NCI-H345 treated with DMSO at 0.1 percent for 48 hours (cell line): Measurements from ENCODE around the gene SLC2A13.
"Not testable (repeated sequence)": the region's sequence is repeated elsewhere in the genome, so short reads cannot be mapped to it uniquely, and the experiment has no call there.

Experiments used
- DNase-seq: peaks from one replicate; lab custom pipeline; 2025; ENCODE audit not compliant: unreplicated experiment; lab: John Stamatoyannopoulos, UW

The SLC2A13 gene

DNA sequence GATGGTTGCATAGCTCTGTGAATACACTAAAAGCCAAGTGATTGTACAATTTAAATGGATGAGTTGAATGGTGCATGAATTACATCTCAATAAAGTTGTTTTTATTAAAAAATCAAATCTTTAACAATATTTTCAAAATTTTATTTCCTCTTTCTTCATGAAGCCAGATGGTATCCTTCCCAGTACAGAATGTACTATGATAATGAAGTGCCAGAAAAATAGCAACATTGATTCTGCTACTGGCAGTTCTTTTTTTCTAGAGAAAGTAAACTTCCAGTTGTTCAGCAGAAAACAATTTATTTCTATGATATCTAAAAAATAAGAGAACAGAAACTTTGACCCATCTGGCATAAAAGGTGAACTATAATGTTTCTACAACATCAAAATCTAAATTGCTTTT lies 61.5 kb downstream of the SLC2A13 start:
- DNase-seq, result no peak

DNA sequence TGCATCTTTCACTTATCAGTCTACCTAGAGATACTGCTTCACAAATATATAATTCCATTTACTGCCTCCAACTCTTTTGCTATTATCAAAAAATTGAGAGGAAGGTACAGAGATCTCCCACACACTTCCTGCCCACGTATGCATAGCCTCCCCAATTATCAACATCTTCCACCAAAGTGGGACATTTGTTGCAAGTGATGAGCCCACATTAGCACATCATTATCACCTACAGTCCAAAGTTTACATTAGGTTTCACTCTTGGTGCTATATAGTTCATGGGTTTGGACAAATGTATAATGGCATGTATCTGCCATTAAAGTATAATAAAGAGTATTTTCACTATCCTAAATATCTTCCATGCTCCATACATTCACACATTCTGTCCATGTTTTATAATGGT lies 66.3 kb downstream of the SLC2A13 start:
- DNase-seq, result no peak

DNA sequence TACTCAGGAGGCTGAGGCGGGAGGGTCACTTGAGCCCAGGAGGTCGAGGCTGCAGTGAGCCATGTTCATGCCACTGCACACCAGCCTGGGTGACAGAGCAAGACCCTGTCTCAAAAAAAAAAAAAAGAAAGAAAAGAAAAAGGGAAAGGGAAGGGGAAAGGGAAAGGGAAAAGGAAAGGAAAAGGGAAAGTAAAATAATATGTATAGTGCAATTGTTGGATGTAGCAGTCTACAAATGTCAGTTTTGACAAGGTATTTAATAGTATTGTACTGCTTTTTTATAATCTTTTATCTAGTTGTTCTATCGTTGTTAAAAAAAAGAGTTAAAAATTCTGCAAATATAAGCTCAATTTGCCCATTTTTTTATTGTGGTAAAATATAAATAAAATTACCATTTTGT lies 67.3 kb downstream of the SLC2A13 start:
- no peak for DNase-seq

DNA sequence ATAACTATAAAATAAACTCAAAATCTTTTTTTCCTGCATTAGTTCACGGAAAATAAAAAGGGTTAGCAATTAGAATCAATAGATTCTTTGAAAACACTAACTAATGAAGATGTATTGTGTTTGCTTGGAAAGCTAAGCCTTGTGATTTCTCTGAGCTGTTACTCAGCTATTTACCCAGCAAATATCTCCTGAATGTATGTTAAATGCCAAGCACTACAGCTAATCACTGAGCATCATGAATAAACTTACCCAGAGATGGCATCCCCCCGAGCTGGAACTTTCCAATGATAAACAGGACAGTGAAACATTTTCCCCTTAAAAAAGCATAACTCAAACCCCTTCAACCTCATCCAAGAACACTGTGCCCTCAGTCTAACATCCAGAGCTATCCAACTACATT lies 71.2 kb downstream of the SLC2A13 start:
- DNase-seq, result no peak

DNA sequence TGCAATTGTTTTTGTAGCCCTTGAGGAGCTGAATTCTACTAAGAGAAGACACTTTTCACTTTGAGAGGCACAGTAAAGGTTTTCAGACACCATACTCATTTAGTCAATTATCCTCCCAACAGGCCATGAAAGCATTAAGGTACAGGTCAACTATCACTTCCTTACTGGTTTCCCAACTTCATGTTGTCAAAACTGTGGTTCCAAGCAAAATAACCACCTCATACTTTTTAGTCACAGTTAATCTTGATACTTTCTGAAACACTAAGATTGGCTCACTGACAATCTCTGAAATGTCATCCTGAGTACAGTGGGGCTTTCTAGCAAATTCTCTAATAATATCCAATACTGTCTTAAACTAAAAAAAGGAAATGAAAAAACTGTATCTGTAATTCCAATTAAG lies 71.7 kb downstream of the SLC2A13 start:
- no peak for DNase-seq

DNA sequence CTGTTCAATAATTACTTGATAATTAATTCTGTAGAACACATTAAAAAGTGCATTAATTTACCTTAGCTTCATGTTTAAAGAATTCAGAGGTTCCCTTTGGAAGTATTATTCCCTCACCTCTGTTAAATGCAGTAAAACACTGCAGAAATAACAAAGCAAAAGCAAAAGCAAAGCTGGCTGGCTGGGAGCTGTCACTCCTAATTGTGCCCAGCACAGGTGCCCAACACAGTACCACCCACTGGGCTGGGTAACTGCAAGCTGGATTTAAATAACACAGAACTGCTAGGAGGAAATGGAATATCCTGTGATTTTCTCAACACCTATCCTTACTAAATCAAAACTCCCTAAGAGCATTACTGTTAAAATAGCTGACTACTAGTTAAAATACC lies 72.6 kb downstream of the SLC2A13 start:
- no peak for DNase-seq

DNA sequence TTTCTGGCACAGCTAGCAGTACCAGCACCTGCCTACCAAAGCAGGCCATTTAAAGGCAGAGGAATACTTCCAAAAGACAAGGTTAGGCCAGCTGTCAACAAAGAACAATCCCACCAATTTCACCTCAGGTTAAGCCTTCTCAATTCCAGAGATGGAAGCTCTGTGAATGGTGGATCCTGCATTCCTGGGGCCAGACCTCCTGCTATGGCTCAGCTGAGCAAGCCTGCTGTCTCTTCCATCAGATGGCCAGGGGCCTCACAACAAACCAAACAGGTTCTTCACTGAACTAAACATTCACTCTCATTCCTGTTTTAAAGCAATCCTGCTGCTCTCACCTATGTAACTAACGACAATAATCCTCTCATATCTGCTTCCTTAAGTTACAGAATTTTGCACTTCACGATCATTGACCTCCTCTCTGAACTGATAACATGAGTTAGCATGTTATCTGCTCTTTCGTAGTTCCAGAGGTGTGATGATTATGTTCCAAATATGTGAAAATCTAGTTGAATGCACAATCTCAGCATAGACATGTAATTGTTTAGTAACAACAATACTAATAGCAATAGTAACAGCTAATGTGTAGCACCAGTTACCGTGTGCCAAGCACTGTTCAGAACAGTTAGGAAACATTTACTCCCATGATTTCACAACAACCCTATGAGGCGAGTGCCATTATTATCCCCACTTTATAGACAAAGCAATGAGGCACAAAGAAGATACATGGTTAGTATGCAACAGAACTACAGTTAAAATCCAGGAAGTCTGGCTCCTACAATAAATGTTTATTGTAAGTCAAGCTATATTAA lies 73.2 kb downstream of the SLC2A13 start:
- no peak for DNase-seq

DNA sequence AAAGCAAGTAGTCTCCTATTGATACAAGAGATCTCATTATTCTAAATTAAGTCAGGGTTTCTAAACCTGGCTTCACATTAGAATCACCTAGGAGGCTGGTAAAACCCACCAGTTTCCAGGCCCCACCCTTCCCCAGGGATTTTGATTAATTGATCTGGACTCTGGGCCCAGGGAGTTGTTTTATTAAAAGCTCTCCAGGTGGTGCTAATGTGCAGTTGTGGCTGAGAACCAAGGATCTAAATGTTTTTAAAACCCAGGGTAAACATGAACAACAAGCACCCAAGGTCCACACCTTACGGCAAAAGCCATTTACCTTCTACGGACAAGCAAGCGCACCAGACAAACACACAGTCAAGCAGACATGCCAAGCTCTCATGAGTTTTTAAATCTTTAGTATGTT lies 73.9 kb downstream of the SLC2A13 start:
- no peak for DNase-seq

DNA sequence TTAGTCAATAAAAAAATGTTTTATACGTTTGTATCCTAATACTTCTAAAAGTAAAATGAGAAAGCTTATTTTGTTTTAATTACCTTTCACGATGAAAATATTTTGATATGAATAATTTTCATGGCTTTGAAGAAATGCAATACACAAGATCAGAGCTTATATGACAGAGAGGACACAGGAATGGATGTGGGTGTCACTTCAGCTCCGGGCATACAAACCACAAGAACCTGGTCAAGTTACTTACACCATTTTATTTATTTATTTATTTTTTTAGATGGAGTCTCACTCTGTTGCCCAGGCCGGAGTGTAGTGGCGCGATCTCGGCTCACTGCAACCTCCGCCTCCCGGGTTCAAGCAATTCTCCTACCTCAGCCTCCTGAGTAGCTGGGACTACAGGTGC lies 74.9 kb downstream of the SLC2A13 start:
- not testable (repeated sequence) for DNase-seq

DNA sequence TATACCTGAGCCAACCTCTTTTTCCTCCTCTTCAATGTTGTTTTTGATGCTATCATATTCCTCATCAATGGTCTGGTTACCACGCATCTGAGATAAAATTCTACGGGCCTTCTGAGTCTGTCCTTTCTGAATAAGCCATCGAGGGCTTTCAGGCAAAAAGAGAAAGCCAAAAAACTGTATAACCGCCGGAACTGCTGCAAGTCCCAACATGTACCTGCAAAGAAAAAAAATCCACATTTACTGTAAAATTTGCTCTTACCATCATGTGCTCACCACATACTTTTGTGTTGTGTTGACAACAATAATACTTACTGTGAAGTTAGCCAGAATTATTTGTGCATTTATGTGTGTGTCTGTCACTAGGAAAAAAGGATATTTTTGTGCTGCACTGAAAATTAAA lies 77.6 kb downstream of the SLC2A13 start:
- DNase-seq, result no peak

DNA sequence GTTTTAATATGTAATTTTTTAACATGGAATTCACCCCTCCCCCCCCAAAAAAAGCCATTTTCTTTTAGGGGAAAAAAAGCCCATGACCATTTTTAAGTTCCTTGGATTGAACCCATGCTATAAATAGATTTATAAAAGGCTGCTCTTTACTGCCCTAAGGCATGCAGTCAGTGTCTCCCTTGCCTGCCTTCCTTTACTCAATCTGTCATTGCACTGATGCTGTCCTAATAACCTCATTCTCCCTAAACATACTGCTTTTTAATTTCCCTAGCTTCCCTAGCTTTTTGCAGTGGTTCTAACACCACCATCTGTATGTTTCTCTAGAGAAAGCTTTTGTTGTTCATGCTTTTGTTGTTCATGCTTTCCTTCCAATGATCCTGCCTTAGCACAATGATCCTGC lies 83.0 kb downstream of the SLC2A13 start:
- no peak for DNase-seq

DNA sequence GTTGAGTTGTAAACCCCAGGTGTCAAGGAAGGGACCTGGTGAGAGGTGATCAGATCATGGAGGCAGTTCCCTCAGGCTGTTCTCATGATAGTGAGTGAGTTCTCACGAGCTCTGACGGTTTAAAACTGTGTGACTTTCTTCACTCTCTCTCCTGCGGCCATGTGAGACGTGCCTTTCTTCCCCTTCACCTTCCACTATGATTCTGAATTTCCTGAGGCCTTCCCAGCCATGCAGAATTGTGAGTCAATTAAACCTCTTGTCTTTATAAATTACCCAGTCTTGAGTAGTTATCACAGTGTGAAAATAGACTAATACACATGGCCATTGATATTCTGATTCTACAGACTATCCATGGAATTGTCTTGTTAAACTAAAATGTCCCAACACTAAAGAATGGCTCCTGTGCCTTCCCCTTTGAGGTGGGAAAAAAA lies 85.6 kb downstream of the SLC2A13 start:
- no peak for DNase-seq

DNA sequence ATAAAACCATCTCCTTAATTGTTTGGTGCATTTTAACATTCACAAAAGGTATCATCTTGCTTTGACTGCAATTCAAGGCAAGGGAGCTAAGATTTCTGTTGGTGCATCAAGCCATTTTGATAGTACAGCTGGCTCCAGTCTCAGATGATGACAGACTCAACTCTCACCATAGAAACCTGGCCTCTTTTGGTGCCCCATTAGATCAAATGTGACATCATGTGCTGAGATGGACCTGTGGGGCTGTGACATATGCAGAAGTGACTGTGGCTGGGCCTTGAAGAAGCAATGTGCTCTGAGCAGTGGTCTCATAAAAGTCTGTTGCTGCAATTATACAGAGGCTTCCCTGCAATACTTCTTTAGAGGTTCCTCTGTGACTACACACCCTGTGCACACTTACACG lies 88.4 kb downstream of the SLC2A13 start:
- no peak for DNase-seq

DNA sequence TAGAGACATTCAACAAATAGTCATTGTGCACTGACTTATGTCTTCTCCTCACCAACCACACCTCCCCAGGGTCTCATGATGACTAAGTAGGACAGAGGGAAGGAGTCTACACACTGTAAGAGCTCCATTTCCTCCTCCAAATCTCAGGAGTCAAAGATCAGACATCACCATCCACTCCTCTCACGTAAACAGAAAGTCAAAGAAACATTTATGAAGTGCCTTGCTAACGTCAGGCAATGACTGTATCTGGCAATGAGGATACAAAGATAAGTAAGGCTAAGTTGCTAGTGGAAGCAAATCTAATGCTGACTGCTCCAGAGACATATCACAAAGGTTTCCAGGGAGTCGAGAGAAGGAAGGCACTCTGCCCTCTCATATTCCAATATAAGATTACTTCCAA lies 88.9 kb downstream of the SLC2A13 start:
- no peak for DNase-seq

DNA sequence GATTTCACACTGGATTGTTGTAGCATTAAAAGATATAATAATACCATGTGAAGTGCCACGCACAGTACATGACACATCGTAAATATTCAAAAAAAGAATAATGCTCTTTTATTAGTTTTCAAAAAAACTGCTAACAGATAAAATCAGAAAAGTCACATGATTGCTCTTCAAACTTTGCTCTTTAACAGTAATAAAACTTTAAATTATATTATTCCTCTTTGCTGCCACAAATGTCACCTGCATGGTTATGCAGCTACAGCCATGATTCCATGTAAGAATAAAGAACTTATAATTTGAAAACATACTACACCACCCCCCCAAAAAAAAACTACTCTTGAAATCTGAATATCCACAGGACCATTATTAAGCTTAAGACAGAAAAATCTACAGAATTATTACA lies 90.0 kb downstream of the SLC2A13 start:
- DNase-seq, result no peak

DNA sequence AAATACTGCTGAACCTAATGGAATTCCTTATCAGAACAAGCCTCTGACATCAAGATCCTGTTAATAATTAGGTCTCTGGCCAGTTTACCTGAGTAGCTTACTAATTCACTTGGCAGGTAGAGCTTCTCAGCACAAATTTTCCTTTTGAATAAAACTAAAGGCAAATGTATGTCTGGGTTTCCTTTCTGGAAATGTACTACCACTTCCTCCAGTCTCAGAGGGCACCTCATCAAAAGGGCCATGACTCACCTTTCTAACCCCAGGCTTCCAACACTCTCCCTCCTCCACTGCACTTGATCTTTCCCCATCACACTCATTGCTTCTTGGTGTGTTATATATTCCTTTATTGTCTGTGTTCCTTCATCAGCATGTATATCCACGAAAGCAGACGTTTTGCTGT lies 90.5 kb downstream of the SLC2A13 start:
- DNase-seq, result no peak

DNA sequence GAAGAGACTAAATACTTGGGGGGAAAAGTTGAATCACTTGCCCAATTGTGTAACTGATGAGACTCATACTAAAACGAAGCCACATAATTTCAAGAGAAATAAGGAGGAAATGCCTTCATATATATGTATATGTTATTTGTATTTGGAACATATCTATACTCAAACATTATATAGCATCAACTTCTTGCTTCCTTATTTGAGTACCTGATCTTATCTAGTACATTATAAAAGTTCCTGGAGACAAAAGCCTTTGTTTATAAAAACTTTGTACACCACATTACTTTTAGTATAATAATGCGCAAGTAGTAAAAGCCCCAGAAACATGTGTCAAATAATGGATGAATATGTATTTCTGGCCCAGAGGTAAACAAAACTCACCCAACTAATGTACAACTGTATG lies 92.0 kb downstream of the SLC2A13 start:
- no peak for DNase-seq

DNA sequence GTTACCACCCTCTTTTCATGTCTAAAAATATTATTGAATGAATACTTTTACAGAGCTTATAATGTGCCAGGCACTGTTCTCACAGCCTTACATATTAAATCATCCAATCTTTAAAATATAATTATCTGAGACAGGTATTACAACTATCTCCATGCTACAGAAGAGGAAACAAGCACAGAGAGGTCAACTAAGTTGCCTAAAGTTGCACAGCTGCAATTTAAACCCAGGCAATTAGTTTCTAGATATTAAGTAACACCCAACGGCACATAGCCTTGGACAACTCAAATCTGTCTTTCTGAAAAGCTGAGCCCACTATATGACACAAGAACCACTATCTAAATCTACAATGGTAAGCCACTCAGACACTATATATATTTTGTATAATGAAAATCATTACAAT lies 92.6 kb downstream of the SLC2A13 start:
- no peak for DNase-seq

DNA sequence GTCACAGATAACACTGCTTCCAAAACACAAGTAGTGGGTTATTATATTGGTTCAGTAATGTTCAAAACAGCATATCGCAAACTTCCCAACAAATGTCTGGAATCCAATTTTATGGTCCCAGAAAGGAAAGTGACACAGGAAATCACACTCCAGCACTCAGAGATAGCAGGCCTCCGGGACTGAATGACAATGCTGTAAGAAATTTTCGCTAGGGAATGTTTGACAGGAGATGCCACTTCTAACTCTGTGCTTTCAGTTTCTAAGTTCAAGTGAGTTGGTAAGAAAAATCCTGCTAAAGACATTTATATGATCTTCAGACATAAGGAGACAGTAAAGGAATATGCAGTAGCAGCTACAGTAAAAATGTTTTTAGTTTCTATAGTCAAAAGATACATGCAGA lies 93.2 kb downstream of the SLC2A13 start:
- DNase-seq, result no peak

DNA sequence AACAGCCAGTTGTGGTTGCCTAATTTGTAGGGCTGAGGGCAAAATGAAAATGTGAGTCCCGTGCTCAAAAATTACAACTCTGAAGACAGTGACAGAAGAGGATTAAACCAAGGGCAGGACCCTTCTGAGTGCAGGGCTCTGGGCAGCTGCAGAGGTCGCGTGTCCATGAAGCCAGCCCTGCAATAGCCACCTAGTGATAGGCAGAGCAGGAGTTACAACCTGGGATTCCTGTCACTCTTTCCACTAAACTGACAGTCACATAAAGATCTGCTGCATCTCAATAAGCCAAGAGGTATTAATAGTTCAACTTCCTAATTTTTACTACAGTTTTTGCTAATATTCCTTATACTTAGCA lies 94.1 kb downstream of the SLC2A13 start:
- no peak for DNase-seq

DNA sequence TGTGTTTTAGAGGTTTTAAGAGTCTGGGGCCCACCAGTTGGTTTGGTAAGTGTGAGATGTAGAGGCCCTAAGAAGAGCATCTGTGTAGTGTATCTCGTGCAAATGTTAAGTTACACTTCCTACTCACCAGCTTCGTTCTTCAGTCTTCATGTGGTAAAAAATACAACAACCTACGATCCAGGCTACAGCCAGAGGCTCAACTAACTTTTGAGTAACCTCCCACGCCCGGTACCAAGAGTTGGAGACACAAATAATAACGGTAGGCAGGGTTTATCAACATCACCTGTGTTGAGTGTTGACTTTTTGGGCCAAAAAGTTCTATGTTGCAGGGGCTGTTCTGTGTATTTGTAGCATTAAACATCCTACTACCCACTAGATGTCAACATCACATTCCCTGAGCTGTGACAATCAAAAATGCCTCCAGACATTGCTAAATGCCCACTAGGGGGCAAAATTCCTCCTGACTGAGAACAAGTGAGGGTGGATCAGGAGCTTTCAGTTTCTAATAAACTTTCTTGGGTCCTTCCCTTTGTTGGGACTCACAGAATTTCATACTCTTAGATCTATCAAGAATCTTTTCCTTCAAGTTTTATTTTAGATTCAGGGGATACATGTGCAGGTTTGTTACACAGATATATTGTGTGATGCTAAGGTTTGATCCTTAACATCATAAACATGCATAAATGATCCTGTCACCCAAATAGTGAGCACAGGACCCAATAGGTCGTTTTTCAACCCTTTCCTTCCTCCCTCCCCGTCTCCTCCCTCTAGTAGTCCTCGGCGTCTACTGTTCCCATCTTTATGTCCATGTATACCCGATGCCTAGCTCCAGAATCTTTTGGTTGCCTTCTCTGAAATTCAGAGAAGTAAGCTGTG lies 94.7 kb downstream of the SLC2A13 start:
- peak; percentile 8 for DNase-seq
